Right forelimb (tissue), 1 donor: ENCODE results near the gene NFATC2.
"Not testable (repeated sequence)": the region's sequence is repeated elsewhere in the genome, so short reads cannot be mapped to it uniquely, and the experiment has no call there.

Experiments
- DNase-seq: peaks from one replicate; pipeline ENCODE4 v3.0.0-alpha.2; 2018

NFATC2 gene

GRCh38 chr20:51494241-51495110, 48.0 kb downstream of the NFATC2 start:
- DNase-seq = no peak

GRCh38 chr20:51493346-51493791, 49.1 kb downstream of the NFATC2 start:
- DNase-seq = no peak

GRCh38 chr20:51492167-51493092, 50.1 kb downstream of the NFATC2 start:
- DNase-seq = peak; percentile 65

GRCh38 chr20:51491393-51491792, 51.1 kb downstream of the NFATC2 start:
- DNase-seq = no peak

GRCh38 chr20:51490635-51491034, 51.9 kb downstream of the NFATC2 start:
- DNase-seq = no peak

- DNase-seq = no peak
Measured at GRCh38 chr20:51489611-51490010, 52.9 kb downstream of the NFATC2 start.

GRCh38 chr20:51488331-51488730, 54.2 kb downstream of the NFATC2 start:
- DNase-seq = no peak

- DNase-seq = peak; percentile 74
Measured at GRCh38 chr20:51487565-51488268, 54.8 kb downstream of the NFATC2 start.

GRCh38 chr20:51487076-51487475, 55.4 kb downstream of the NFATC2 start:
- no peak for DNase-seq

GRCh38 chr20:51486197-51487005, 56.1 kb downstream of the NFATC2 start:
- no peak for DNase-seq

- DNase-seq = no peak
Measured at GRCh38 chr20:51484831-51485230, 57.7 kb downstream of the NFATC2 start.

GRCh38 chr20:51484141-51484815, 58.2 kb downstream of the NFATC2 start:
- no peak for DNase-seq

- no peak for DNase-seq
Measured at GRCh38 chr20:51482836-51483473, 59.6 kb downstream of the NFATC2 start.

GRCh38 chr20:51481341-51481914, 61.1 kb downstream of the NFATC2 start:
- DNase-seq = no peak

GRCh38 chr20:51480507-51481270, 61.8 kb downstream of the NFATC2 start:
- no peak for DNase-seq

GRCh38 chr20:51476106-51476505, 66.4 kb downstream of the NFATC2 start:
- not testable (repeated sequence) for DNase-seq

- DNase-seq = no peak
Measured at GRCh38 chr20:51473771-51474170, 68.7 kb downstream of the NFATC2 start.

- DNase-seq = no peak
Measured at GRCh38 chr20:51473256-51473655, 69.3 kb downstream of the NFATC2 start.

GRCh38 chr20:51470907-51471411, 71.6 kb downstream of the NFATC2 start:
- DNase-seq = no peak

GRCh38 chr20:51470499-51470820, 72.1 kb downstream of the NFATC2 start:
- no peak for DNase-seq
